ENCODE measurements around the gene BIRC5. TPM values are rescaled to one million over a fixed set of nuclear protein-coding genes. Genes with fewer than 3 reads are reported as not detected.

BIRC5 gene
- total RNA-seq, 1 experiment from 2014 or later, result 140 TPM

DNA sequence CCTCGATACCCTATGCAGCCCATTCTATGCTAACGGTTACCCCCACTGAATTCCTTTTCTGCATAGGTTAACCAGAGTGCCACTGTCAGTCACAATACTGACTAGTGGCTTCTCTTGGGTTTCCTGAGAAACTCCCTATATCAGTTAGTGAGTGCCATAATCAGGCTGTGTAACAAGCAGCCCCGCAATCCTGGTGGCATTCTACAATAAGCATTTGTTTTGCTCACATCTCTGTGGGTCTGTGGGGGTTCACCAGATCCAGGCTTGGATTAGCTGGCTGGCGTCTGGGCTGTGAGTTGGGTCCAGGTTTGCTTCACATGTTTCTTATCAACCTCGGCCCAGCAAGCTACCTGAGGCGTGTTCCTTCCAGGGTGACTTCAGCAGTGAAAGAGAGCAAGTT, 59.8 kb downstream of the BIRC5 start:
- Histone ChIP-seq H3K27me3 (ENCODE audit: insufficient read depth, low read length) (no peaks in the 10 kb centered on the region), H3K4me3 (replicated peaks in 1 of 2; ENCODE audit: low read depth in 1 of 2, low read length in 2 of 2) (no peak overlapping the region), H3K4me1 (ENCODE audit: control insufficient read depth in 1 of 2, insufficient read depth in 2 of 2, low read length in 2 of 2) (peaks cover 0 to 8% of the 10 kb centered on the region in 2 experiments; a peak in 1 of 4 replicates), H3K9me3 (ENCODE audit: control insufficient read depth in 1 of 2, insufficient read depth in 1 of 2, low read depth in 1 of 2, low read length in 2 of 2) (peaks cover 0 to 4% of the 10 kb centered on the region in 2 experiments; a peak in 1 of 4 replicates), H2AFZ (ENCODE audit: low read depth, low read length, poor library complexity, severe bottlenecking) (no peak overlapping the region), H3K36me3 (ENCODE audit: control insufficient read depth in 1 of 2, insufficient read depth in 2 of 2, low read length in 2 of 2) (no peaks in the 10 kb centered on the region), H3K9ac (ENCODE audit: low read length) (no peak overlapping the region), H3K4me2 (ENCODE audit: low read length) (no peak overlapping the region), H3K79me2 (ENCODE audit: insufficient read depth, low read length) (no peaks in the 10 kb centered on the region), H3K9me2 (ENCODE audit: insufficient read depth) (no peaks in the 10 kb centered on the region), H4K20me1 (ENCODE audit: insufficient read depth) (no peaks in the 10 kb centered on the region), H3K27ac (ENCODE audit: low read depth, low read length) (no peak overlapping the region)
- ATAC-seq (no peak), DNase-seq (ENCODE audit: low read depth, low spot score) (no peak)
- ChIA-PET POLR2A (no interaction called here), RAD21 (ENCODE audit: low non-redundant PET in 1 of 2, low total read pairs in 2 of 2, uncharacterized antibody in 2 of 2, unreplicated experiment in 2 of 2) (no interaction called here), CTCF (no interaction called here)
- TF ChIP-seq ZFX (IDR thresholded peaks at IDR 0.05) (no peak), CBX3 (IDR thresholded peaks at IDR 0.05; ENCODE audit: low read depth) (no peak), CTCF (IDR thresholded peaks at IDR 0.05 in 2 of 3, conservative IDR thresholded peaks at IDR 0.05 in 1 of 3; ENCODE audit: borderline replicate concordance in 1 of 3, insufficient read depth in 1 of 3, low read depth in 2 of 3, low read length in 2 of 3) (no peak), FOSL1 (IDR thresholded peaks at IDR 0.05; ENCODE audit: low read depth) (no peak)
- intact Hi-C loops (cut with micrococcal nuclease), result no loop called here
- no TSS peak for BruUV-seq (replicated peaks)

Other genes starting within 250 kb of the BIRC5 start
- 142 TPM for gene TMC6, start 85.5 kb upstream of the BIRC5 start, total RNA-seq (2021; ENCODE audit: unreplicated experiment)
- 7.8 TPM for gene TMC8, start 83.5 kb upstream of the BIRC5 start, total RNA-seq (2021; ENCODE audit: unreplicated experiment)
- gene C17orf99, start 67.9 kb upstream of the BIRC5 start, total RNA-seq (2021; ENCODE audit: unreplicated experiment), result not detected
- gene SYNGR2, start 45.7 kb upstream of the BIRC5 start, total RNA-seq (2021; ENCODE audit: unreplicated experiment), result 148 TPM
- gene TK1, start 27.2 kb upstream of the BIRC5 start, total RNA-seq (2021; ENCODE audit: unreplicated experiment), result 315 TPM
- gene AFMID, start 26.9 kb upstream of the BIRC5 start, total RNA-seq (2021; ENCODE audit: unreplicated experiment), result 65.8 TPM
- not detected for gene TMEM235, start 17.4 kb downstream of the BIRC5 start, total RNA-seq (2021; ENCODE audit: unreplicated experiment)
- 26.7 TPM for gene SOCS3, start 145.8 kb downstream of the BIRC5 start, total RNA-seq (2021; ENCODE audit: unreplicated experiment)
- 44.4 TPM for gene PGS1, start 164.4 kb downstream of the BIRC5 start, total RNA-seq (2021; ENCODE audit: unreplicated experiment)

All from HCT116 (cell line).